Right cardiac atrium (tissue), 5 donors: ENCODE data around the gene ADAMTS17. TPM values are rescaled to one million over a fixed set of nuclear protein-coding genes. Genes with fewer than 3 reads are reported as not detected.
A peak's percentile ranks its signal among the peaks of the same experiment; 100 is the strongest.

Source experiments
- ATAC-seq, 2 donors: fragments of 200-7000 bp; cut with Tn5 transposase; one replicate each; pipeline versions ENCODE4 v1.8.0 to v1.9.1; 2020; ENCODE audit warnings: moderate library complexity in 2 of 2, mild to moderate bottlenecking in 1 of 2
- DNase-seq, 3 donors: peaks; one replicate each; pipeline ENCODE4 v3.0.0-alpha.2; 2020
- H3K27ac ChIP-seq: one replicate; pipeline ENCODE4 v1.5.1; 2013; ENCODE audit warnings: mild to moderate bottlenecking, low read length, control low read depth, moderate library complexity
- H3K27me3 ChIP-seq: one replicate; pipeline ENCODE4 v1.6.1; 2013; ENCODE audit not compliant: control insufficient read depth, insufficient read depth
- H3K4me1 ChIP-seq: one replicate; pipeline ENCODE4 v1.6.1; 2013; ENCODE audit warnings: low read length; ENCODE audit not compliant: control insufficient read depth, insufficient read depth
- H3K4me3 ChIP-seq: one replicate; pipeline ENCODE4 v1.5.1; 2013; ENCODE audit warnings: low read length, control low read depth
- H3K9me3 ChIP-seq: one replicate; pipeline ENCODE4 v1.6.1; 2013; ENCODE audit warnings: low read length; ENCODE audit not compliant: control insufficient read depth
- WGBS: extraction: QIAGEN DNeasy Blood & Tissue Kit; methylation state at CpG from one replicate; pipeline ENCODE4 v1.1.7; 2013; 5-methylcytosine and 5-hydroxymethylcytosine counted together
- intact Hi-C, 4 donors: fragments of 100-400 bp; cut with DNase I; formaldehyde crosslinking; loops; one replicate each; pipeline versions ENCODE4 v1.11.0 to v1.14.0; 2022 to 2023
- polyA plus RNA-seq: library from polyadenylated mRNA; stranded (reverse); fragments of 200-250 nt; gene quantifications from one replicate; pipeline ENCODE4 v1.2.3, GENCODE V29; 2013
- total RNA-seq, 4 donors: library from RNA; stranded (reverse); fragmentation: NEBNext Ultra II Directional; extraction: Animal tissue kit (Norgen Biotek cat#: 25700); gene quantifications; one replicate each; pipeline ENCODE4 v1.2.1, GENCODE V29; 2021
- donor health status: healthy with polysubstance abuse.
- donor health status: DM: no; HTN: yes; CAD: no.
- donor health status: DM: no; HTN: no; CAD: no.
- donor health status: DM: no; HTN: yes; CAD: no; lungs with severe emphysema.
- donor health status: DM: yes; HTN: yes; CAD: no.

ADAMTS17 gene
- total and polyA plus RNA-seq, 5 donors: 1.2 to 6.5 (median 2.6) TPM

DNA sequence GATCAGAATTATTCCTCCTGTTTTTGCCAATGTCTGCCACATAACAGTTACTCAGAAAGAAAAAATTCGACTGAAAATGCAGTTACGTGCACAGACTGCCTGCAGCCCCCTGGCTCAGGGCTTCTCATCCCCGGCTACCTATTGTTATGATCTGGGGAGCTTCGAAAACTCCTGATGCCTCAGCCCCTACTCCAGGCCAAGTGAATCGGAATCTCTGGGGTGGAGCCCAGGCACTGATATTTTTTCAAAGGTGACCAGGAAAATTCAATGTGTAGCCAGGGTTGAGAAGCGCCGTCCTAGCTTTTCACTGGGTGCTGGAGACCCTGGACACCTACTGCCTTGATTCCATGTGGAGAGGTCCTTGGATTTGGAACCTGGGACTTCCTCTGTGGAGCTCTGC is 8.5 kb downstream of the ADAMTS17 start:
- H3K4me3 ChIP-seq: no peak overlapping the region
- 93% methylated on average over 7 of the region's 7 CpGs for WGBS
- ATAC-seq (no peak), DNase-seq (no peak)
- H3K9me3 ChIP-seq: no peaks in the 10 kb centered on the region
- intact Hi-C loops: loop anchor here in 2 of 4 donors (10.0 kb wide), 2 partner anchors 128 to 378 kb away; no protein-coding TSS in a partner anchor
- no peak overlapping the region for H3K27ac ChIP-seq
- H3K4me1 ChIP-seq: no peaks in the 10 kb centered on the region
- no peaks in the 10 kb centered on the region for H3K27me3 ChIP-seq

DNA sequence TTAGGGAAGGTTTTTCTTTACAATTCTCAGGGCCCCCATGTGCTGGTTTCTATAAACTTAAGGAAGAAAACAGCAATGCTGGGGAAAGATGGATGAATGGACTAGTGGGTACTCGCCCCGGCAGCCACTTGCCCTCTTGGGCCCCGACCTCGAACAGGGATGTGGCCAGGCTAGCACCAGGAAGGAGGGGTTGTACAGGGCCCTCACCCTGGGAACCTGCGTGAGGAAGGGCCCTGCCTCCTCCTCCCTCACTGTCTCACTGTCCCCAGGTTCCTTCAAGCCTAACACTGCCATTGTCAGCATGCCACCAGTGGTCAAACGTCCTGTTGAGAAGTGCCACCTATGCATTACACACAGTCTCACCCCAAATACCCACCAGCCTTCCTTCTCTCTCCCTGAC is 9.1 kb downstream of the ADAMTS17 start:
- H3K27me3 ChIP-seq: no peaks in the 10 kb centered on the region
- no peak overlapping the region for H3K27ac ChIP-seq
- no peaks in the 10 kb centered on the region for H3K4me1 ChIP-seq
- intact Hi-C loops: loop anchor here in 2 of 4 donors (10.0 kb wide), 2 partner anchors 128 to 378 kb away; no protein-coding TSS in a partner anchor
- H3K4me3 ChIP-seq: no peak overlapping the region
- DNase-seq: no peak
- no peaks in the 10 kb centered on the region for H3K9me3 ChIP-seq
- ATAC-seq: no peak
- 79% methylated on average over 6 of the region's 6 CpGs for WGBS

DNA sequence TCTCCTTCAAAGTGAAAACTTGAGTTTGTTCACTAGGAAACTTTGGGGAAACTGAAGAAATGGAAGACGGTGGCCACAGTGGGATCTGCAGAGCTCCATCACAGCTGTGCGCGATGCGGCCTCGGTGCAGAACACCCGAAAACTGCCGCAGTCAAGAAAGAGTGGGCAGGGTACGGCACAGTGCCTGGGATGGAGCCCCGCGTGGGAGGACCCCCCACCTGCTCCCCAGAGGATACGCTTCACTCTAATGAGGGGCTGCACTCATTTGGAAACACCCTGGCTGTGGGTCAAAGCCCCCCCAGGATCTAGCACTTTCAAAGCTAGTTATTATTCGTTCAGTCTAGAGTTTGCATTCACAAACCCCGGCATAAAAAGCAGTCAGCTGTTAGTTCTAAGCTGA is 9.5 kb downstream of the ADAMTS17 start:
- intact Hi-C loops: loop anchor here in 2 of 4 donors (10.0 kb wide), 2 partner anchors 127 to 377 kb away; no protein-coding TSS in a partner anchor
- H3K27me3 ChIP-seq: no peaks in the 10 kb centered on the region
- 87% methylated on average over 13 of the region's 13 CpGs for WGBS
- H3K4me3 ChIP-seq: no peak overlapping the region
- DNase-seq: no peak
- H3K9me3 ChIP-seq: no peaks in the 10 kb centered on the region
- no peaks in the 10 kb centered on the region for H3K4me1 ChIP-seq
- H3K27ac ChIP-seq: no peak overlapping the region
- no peak for ATAC-seq

DNA sequence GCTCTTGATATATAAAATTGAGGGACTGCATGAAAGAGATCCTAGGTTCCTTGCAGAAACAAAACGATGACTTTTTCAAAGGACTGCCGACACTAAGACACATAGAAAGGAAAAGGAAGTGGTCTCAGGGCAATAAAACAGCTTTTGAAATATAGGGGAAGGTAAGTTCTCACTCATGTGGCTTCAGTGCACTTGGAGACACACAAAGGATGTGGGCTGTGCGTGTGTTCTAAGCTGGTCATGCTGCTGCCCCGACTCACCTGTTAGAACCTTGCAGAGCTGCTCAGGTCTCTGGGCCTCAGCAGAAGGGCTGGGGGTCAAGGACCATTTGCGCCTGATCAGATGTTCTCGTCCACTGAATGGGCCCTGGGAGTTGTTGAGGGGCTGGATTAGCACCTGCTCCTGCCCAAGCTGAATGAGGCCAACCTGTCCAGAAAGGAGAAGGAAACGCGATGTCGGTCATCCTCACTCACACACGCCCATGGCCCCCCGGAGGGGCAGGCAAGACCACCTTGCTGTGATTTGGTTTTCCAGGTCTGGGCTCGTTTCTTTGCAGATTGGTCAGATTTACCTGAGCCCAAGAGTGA is 11.1 kb downstream of the ADAMTS17 start:
- no peak for ATAC-seq
- Histone ChIP-seq H3K9me3 (no peaks in the 10 kb centered on the region), H3K27me3 (no peaks in the 10 kb centered on the region), H3K4me3 (no peak overlapping the region), H3K27ac (no peak overlapping the region), H3K4me1 (no peaks in the 10 kb centered on the region)
- 83% methylated on average over 12 of the region's 12 CpGs for WGBS
- DNase-seq: no peak
- intact Hi-C loops: loop anchor here in 2 of 4 donors (10.0 kb wide), 2 partner anchors 126 to 376 kb away; no protein-coding TSS in a partner anchor

DNA sequence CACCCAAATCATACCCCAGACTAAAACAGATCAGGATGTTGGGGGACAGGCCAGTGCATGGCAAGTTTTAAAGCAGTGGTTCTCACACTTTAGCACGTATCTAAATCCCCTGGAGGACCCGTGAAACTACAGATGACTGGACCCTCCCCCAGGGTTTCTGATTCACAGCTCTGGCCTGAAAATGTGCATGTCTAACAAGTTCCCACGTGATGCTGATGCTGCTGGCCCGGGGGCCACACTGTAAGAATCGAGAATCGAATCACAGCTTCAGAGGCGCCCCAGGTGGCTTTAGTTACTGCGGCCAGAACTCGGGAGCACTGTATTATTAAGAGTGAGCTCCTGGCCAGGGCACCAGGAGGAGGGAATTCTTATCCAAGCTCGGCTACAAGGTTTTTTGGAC is 11.6 kb downstream of the ADAMTS17 start:
- Histone ChIP-seq H3K9me3 (no peaks in the 10 kb centered on the region), H3K4me1 (no peaks in the 10 kb centered on the region), H3K4me3 (no peak overlapping the region), H3K27ac (no peak overlapping the region), H3K27me3 (no peaks in the 10 kb centered on the region)
- intact Hi-C loops: loop anchor here in 2 of 4 donors (10.0 kb wide), 2 partner anchors 125 to 375 kb away; no protein-coding TSS in a partner anchor
- DNase-seq (no peak), ATAC-seq (no peak)
- WGBS: 71% methylated on average over 10 of the region's 10 CpGs

DNA sequence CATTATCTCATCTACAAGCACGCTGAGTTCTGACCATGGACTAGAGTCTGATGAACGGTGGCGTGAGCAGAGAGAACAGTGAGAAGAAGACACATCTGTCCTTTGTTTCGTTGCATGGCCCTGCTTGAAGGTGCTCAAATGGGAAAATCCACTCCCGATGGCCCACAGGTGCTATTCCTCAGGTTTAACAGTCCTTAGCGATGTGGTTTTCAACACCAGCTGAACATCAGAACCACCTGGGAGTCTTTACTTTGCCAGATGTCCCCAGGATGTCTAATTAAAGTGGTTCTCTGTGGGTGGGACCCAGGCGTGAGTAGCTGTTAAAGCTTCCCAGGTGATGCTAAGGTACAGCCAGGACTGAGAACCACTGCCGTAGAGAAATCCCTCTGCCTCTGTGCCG is 13.0 kb downstream of the ADAMTS17 start:
- no peaks in the 10 kb centered on the region for H3K27me3 ChIP-seq
- H3K4me1 ChIP-seq: no peaks in the 10 kb centered on the region
- intact Hi-C loops: loop anchor here in 1 of 4 donors (10.0 kb wide), 1 partner anchor 364 kb away; no protein-coding TSS in a partner anchor
- no peak overlapping the region for H3K27ac ChIP-seq
- DNase-seq (no peak), ATAC-seq (no peak)
- 82% methylated on average over 9 of the region's 9 CpGs for WGBS
- H3K4me3 ChIP-seq: no peak overlapping the region
- no peaks in the 10 kb centered on the region for H3K9me3 ChIP-seq

DNA sequence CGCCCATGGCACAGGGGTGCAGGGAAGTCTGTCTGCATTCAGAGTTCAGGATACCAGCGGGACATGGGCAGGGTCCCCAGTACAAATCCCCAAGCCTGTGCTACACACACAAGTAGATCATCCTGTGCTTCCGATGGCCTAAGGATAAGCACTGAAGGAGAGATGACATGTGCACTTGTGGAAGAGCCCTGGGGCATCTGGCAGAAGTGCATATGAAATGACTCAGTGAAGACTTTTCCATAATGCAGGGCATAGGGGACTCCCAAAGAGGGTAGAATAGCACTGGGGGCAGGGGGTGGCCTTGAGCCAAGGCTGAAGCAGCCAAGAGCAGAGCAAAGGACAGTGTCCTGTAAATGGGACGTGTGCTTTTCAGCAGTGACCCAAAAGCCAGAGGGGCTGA is 22.9 kb downstream of the ADAMTS17 start:
- no peak for DNase-seq
- intact Hi-C loops: no loop called here
- no peaks in the 10 kb centered on the region for H3K27me3 ChIP-seq
- H3K27ac ChIP-seq: no peak overlapping the region
- H3K4me3 ChIP-seq: no peak overlapping the region
- no peaks in the 10 kb centered on the region for H3K9me3 ChIP-seq
- H3K4me1 ChIP-seq: no peaks in the 10 kb centered on the region
- no peak for ATAC-seq
- 89% methylated on average over 4 of the region's 4 CpGs for WGBS

DNA sequence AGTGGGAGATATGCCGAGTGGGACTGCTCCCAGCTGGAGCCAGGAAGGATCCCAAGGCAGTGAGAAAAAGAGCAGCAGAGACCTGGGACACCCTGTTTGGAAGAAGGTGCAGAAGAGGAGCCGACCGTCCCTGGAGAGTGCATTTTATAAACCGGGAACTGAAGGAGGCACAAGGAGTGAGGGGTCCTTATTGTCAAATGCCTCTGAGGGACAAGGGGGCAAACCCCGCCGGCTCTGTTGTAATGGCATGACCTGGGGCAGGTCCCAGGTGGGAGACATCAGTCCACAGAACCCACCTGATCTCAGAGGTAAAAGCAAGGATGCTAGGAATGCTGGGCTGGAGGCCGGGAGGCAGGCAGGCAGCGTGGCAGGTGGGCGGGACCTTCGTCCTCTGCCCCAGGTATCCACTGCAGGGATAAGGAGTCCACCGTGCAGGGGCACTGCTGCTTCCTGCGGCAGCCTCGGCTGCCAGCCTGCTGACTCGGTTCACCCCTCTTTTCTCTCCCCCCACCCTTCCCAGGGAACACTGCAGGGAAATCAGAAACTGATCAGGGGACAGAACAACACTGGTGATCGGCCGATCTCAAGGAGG is 26.9 kb downstream of the ADAMTS17 start:
- no peak for ATAC-seq
- H3K4me3 ChIP-seq: no peak overlapping the region

DNA sequence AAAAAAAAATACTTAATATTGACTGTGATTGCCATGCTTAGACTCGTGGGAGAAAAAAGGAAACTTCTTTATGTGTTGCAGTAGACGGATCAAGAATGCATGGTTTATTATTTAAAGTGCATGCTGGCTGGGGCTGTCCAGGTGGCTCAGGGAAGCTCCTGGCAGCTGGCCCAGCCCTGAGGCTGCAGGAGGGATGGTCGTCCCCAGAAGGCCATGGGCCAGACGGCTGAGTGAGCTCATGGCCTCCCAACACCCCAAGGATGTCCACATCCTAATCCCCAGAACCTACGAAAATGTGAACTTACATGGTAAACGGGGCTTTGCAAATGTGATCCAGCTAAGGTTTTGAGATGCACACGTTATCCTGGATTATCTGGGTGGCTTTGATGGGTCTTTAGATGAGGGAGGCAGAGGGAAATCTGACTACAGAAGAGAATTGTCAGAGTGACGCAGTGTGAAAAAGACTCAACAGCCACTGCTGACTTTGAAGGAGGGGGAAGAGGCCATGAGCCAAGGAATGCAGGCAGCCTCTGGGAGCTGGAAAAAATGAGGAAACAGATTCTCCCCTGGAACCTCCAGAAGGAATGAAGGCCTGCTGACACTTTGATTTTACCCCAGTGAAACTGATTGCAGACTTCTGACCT is 29.8 kb downstream of the ADAMTS17 start:
- Histone ChIP-seq H3K4me1 (no peaks in the 10 kb centered on the region), H3K27me3 (no peaks in the 10 kb centered on the region), H3K4me3 (no peak overlapping the region), H3K27ac (no peak overlapping the region), H3K9me3 (no peaks in the 10 kb centered on the region)
- peak in 2 of 3 donors; percentile 43 to 48 for DNase-seq
- ATAC-seq: no peak
- WGBS: 71% methylated on average over 8 of the region's 8 CpGs
- intact Hi-C loops: no loop called here

More for the DNA sequence above, 26.9 kb downstream of the ADAMTS17 start:
- DNase-seq: no peak
- Histone ChIP-seq H3K27me3 (no peaks in the 10 kb centered on the region), H3K27ac (no peak overlapping the region), H3K9me3 (no peaks in the 10 kb centered on the region), H3K4me1 (no peaks in the 10 kb centered on the region)
- intact Hi-C loops: no loop called here
- 87% methylated on average over 16 of the region's 16 CpGs for whole genome bisulfite sequencing

DNA sequence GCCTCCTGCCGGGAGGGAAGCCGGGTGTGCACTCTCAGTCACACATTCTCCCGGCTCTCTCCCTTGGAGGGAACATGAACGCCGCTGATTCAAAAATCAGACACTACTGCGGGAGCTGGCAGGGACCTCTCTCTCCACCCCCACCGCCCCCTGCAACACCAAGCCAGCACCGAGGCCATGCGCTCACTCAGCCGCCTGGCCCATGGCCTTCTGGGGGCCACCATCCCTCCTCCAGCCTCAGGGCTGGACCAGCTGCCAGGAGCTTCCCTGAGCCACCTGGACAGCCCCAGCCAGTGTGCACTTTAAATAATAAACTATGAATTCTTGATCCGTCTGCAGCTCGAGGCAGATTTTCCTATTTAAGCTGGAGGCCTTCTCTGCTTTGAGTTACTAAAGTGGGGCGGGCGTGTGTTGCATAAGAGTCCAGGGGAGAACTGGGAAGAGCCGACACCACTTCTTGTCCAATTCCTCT is 30.6 kb downstream of the ADAMTS17 start:
- Histone ChIP-seq H3K27me3 (no peaks in the 10 kb centered on the region), H3K4me3 (no peak overlapping the region), H3K4me1 (no peaks in the 10 kb centered on the region), H3K27ac (peak overlapping the region; percentile 67), H3K9me3 (no peaks in the 10 kb centered on the region)
- WGBS: 57% methylated on average over 15 of the region's 15 CpGs
- peak; percentile 44 to 72 (median 69) for DNase-seq
- ATAC-seq: peak; percentile 57 to 64
- intact Hi-C loops: no loop called here

DNA sequence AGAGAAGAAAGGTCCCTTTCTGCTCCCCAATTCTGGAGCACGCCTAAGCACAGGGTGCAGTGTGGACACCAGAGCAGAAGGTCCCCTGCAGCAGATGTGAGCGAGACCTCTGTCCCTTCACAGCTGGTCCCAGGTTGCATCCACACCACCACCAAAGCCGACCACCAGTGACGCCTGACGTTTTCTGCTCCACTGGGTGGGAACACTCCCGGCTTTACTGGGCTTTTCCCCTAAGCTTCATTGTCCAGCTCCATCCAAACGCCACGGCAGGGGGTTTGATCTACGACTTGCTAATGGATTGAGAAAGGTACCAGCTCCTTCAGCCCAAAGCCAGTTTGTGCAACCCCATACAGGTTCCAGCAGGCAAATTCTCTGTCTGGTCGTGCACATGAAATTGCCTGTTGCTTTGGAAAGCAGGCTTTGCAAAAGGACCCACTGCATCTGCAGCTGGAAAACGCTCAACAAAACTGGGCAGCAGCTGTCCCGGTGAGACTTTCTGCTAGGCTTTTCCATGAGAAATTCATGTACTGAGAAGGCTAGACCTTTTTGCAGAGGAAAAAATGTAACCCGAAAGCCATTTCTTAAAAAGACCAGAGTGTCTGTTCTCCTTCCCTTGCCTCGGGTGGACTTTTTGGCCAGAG is 31.1 kb downstream of the ADAMTS17 start:
- 61% methylated on average over 14 of the region's 14 CpGs for WGBS
- Histone ChIP-seq H3K9me3 (no peaks in the 10 kb centered on the region), H3K4me1 (no peaks in the 10 kb centered on the region), H3K27ac (no peak overlapping the region), H3K4me3 (no peak overlapping the region), H3K27me3 (no peaks in the 10 kb centered on the region)
- ATAC-seq (no peak), DNase-seq (no peak)
- intact Hi-C loops: no loop called here
